Breast epithelium (tissue), 4 donors: ENCODE results near the gene GPR84. TPM values are rescaled to one million over a fixed set of nuclear protein-coding genes. Genes with fewer than 3 reads are reported as not detected.
"Not testable (repeated sequence)": the region's sequence is repeated elsewhere in the genome, so short reads cannot be mapped to it uniquely, and the experiment has no call there.

Source experiments
- DNase-seq, 2 donors: peaks; one replicate each; pipeline ENCODE4 v3.0.0-alpha.2; 2019; ENCODE audit warnings: low spot score in 2 of 2
- H3K27ac ChIP-seq, 2 donors: fragments of 200-600 bp; sonication (generic) in 1 of 2; one replicate each; pipeline ENCODE4 v1.5.1; 2016 to 2019; ENCODE audit warnings: mild to moderate bottlenecking in 1 of 2
- H3K27me3 ChIP-seq, 2 donors: fragments of 200-600 bp; sonication (generic) in 1 of 2; one replicate each; pipeline versions ENCODE4 v1.5.1 to v1.6.0; 2017 to 2019; ENCODE audit warnings: control low read depth in 1 of 2, mild to moderate bottlenecking in 1 of 2
- H3K36me3 ChIP-seq: fragments of 200-600 bp; one replicate; pipeline ENCODE4 v1.5.1; 2019
- H3K4me1 ChIP-seq, 2 donors: fragments of 200-600 bp; sonication (generic); one replicate each; pipeline ENCODE4 v1.5.1; 2016 to 2019; ENCODE audit warnings: control low read depth in 1 of 2
- H3K4me3 ChIP-seq, 3 donors: fragments of 200-600 bp; sonication (generic); 1 replicate in 2 of 3; 2 replicates in 1 of 3; pipeline ENCODE4 v1.5.1; 2016 to 2019; ENCODE audit warnings: mild to moderate bottlenecking in 3 of 3, moderate library complexity in 2 of 3
- H3K9me3 ChIP-seq, 2 donors: fragments of 200-600 bp; sonication (generic) in 1 of 2; one replicate each; pipeline ENCODE4 v1.5.1; 2016 to 2019; ENCODE audit warnings: control low read depth in 1 of 2
- POLR2A ChIP-seq: fragments of 450-650 bp; IDR thresholded peaks from one replicate; pipeline ENCODE4 v1.6.1; 2016; ENCODE audit warnings: antibody characterized with exemption, mild to moderate bottlenecking, moderate library complexity
- POLR2AphosphoS5 ChIP-seq, 3 donors: sonication (generic); formaldehyde crosslinking; IDR thresholded peaks; one replicate each; pipeline ENCODE4 v1.6.1; 2017; ENCODE audit warnings: antibody characterized with exemption in 3 of 3
- intact Hi-C: fragments of 100-400 bp; cut with DNase I; formaldehyde crosslinking; loops from one replicate; pipeline ENCODE4 v1.15.1; 2023; ENCODE audit warnings: low total_unique reads
- total RNA-seq, 3 donors: library from RNA; depleted of rRNA; stranded (reverse); fragments of >200 nt; gene quantifications; one replicate each; pipeline ENCODE4 v1.1.0, GENCODE V29; 2016
- TF ChIP-seq, protein P1 (sequence below), 3 donors: fragments of 450-650 bp; IDR thresholded peaks; one replicate each; pipeline ENCODE4 v1.5.1; 2016 to 2017; ENCODE audit warnings: antibody characterized with exemption in 3 of 3, mild to moderate bottlenecking in 3 of 3, moderate library complexity in 3 of 3

GPR84 gene
- total RNA-seq, 3 donors from 2014 or later, result 0.44 TPM; not detected in 2

DNA sequence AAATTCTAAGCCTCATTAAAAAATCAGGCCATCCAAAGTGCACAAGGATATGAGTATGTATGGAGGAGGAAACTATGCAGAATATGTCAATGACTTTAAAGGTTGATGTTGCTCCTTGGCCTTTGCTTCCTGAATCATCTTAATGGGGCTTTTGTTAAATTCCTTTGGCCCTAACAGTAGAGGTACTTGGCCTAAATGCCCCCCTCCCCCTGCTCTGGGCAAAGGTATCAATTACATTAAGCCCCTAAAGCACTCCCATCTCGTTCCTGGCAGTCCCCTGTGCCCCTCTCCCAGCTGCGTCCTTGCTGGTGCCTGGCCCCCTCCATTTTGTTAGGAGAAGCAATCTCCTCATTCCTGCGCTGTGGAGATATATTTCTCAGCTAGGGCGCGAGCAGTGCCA, 34.5 kb downstream of the GPR84 start:
- no peaks in the 10 kb centered on the region for H3K36me3 ChIP-seq
- no peak overlapping the region for H3K4me3 ChIP-seq
- H3K27ac ChIP-seq, result no peak overlapping the region
- DNase-seq, result no peak
- H3K27me3 ChIP-seq, result no peaks in the 10 kb centered on the region
- intact Hi-C loops, result no loop called here
- H3K4me1 ChIP-seq, result no peaks in the 10 kb centered on the region
- TF ChIP-seq POLR2AphosphoS5 (IDR thresholded peaks at IDR 0.05), result no peak
- TF ChIP-seq, protein P1, sequence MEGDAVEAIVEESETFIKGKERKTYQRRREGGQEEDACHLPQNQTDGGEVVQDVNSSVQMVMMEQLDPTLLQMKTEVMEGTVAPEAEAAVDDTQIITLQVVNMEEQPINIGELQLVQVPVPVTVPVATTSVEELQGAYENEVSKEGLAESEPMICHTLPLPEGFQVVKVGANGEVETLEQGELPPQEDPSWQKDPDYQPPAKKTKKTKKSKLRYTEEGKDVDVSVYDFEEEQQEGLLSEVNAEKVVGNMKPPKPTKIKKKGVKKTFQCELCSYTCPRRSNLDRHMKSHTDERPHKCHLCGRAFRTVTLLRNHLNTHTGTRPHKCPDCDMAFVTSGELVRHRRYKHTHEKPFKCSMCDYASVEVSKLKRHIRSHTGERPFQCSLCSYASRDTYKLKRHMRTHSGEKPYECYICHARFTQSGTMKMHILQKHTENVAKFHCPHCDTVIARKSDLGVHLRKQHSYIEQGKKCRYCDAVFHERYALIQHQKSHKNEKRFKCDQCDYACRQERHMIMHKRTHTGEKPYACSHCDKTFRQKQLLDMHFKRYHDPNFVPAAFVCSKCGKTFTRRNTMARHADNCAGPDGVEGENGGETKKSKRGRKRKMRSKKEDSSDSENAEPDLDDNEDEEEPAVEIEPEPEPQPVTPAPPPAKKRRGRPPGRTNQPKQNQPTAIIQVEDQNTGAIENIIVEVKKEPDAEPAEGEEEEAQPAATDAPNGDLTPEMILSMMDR (IDR thresholded peaks at IDR 0.05), result no peak
- no peak for TF ChIP-seq POLR2A
- H3K9me3 ChIP-seq, result no peaks in the 10 kb centered on the region

GRCh38 chr12:54328595-54329337, 35.5 kb downstream of the GPR84 start:
- no peak overlapping the region for H3K27ac ChIP-seq
- no peak for DNase-seq
- TF ChIP-seq POLR2AphosphoS5 (IDR thresholded peaks at IDR 0.05) (no peak), POLR2A (no peak)
- TF ChIP-seq, protein P1 (IDR thresholded peaks at IDR 0.05), result no peak
- no peaks in the 10 kb centered on the region for H3K27me3 ChIP-seq
- H3K4me1 ChIP-seq, result no peaks in the 10 kb centered on the region
- no peak overlapping the region for H3K4me3 ChIP-seq
- intact Hi-C loops, result no loop called here
- no peaks in the 10 kb centered on the region for H3K36me3 ChIP-seq
- H3K9me3 ChIP-seq, result no peaks in the 10 kb centered on the region

GRCh38 chr12:54325442-54326109, 38.7 kb downstream of the GPR84 start:
- H3K27me3 ChIP-seq, intact Hi-C loops, H3K4me1 ChIP-seq, H3K9me3 ChIP-seq, DNase-seq, H3K36me3 ChIP-seq: not testable (repeated sequence)
- peak overlapping the region; percentile 88 to 89 for H3K27ac ChIP-seq
- peak overlapping the region; percentile 59 to 84 (median 63) for H3K4me3 ChIP-seq

- H3K4me3 ChIP-seq, result peak within 1 kb of the TSS; percentile 59 to 84 (median 63)
- no peaks in the 10 kb centered on the region for H3K27me3 ChIP-seq
- peak; percentile 80 for TF ChIP-seq POLR2A
- TF ChIP-seq, protein P1 (IDR thresholded peaks at IDR 0.05), result peak; percentile 7 to 57 (median 53)
- peak; percentile 74 to 96 (median 88) for TF ChIP-seq POLR2AphosphoS5 (IDR thresholded peaks at IDR 0.05)
- peak within 1 kb of the TSS; percentile 88 to 89 for H3K27ac ChIP-seq
- H3K9me3 ChIP-seq, result no peaks in the 10 kb centered on the region
- peak; percentile 93 to 99 for DNase-seq
- no peaks in the 10 kb centered on the region for H3K4me1 ChIP-seq
- intact Hi-C loops, result no loop called here
- no peaks in the 10 kb centered on the region for H3K36me3 ChIP-seq
These were observed 39.5 kb downstream of the GPR84 start, which contains the start of gene COPZ1 for GRCh38 chr12:54324617-54325441. TSS of gene COPZ1 (plus strand) at chr12:54325131. CDS start at chr12:54325164, 33 bp downstream.

DNA sequence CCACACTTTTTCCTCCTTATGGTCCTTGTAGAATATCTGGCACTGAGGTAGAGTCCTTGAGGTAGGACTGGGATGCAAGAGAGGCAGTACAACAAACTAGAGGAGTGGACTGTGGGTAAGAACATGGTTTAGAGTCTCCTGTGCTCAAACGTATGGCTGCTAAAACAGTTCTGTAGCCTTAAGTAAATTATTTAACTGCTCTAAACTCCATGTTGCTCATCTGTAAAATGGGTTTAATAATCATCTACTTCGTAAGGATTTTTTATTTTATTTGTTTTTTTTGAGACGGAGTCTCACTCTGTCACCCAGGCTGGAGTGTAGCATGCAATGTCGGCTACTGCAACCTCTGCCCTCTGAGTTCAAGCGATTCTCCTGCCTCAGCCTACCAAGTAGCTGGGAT, 42.9 kb downstream of the GPR84 start:
- H3K9me3 ChIP-seq, result no peaks in the 10 kb centered on the region
- intact Hi-C loops, result no loop called here
- H3K4me1 ChIP-seq, result no peaks in the 10 kb centered on the region
- H3K4me3 ChIP-seq, result no peak overlapping the region
- H3K36me3 ChIP-seq, result no peaks in the 10 kb centered on the region
- no peaks in the 10 kb centered on the region for H3K27me3 ChIP-seq
- no peak overlapping the region for H3K27ac ChIP-seq
- DNase-seq, result no peak
- TF ChIP-seq POLR2AphosphoS5 (IDR thresholded peaks at IDR 0.05) (no peak), POLR2A (no peak)
- TF ChIP-seq, protein P1 (IDR thresholded peaks at IDR 0.05), result no peak

Other genes with a start within 250 kb of the GPR84 start
- gene SMUG1, start 175.5 kb downstream of the GPR84 start, total RNA-seq, result 10 to 100 TPM; 29.6 to 55.4 (median 46.4) TPM
- 10 to 100 TPM; 22.4 to 45.8 (median 31.8) TPM for gene CBX5, start 84.4 kb downstream of the GPR84 start, total RNA-seq
- 100 to 1,000 TPM; 387 to 571 (median 477) TPM for gene HNRNPA1, start 83.8 kb downstream of the GPR84 start, total RNA-seq
- under 1 TPM; 0.15 to 0.48 (median 0.33) TPM for gene NFE2, start 63.5 kb downstream of the GPR84 start, total RNA-seq
- gene COPZ1, start 39.4 kb downstream of the GPR84 start, total RNA-seq, result 100 to 1,000 TPM in 1 of 3 donors, 10 to 100 TPM in 2; 70.9 to 109 (median 90.1) TPM
- 10 to 100 TPM in 2 of 3 donors, 1 to 10 TPM in 1; 8.9 to 18.4 (median 10.5) TPM for gene ZNF385A, start 20.2 kb upstream of the GPR84 start, total RNA-seq
- 100 to 1,000 TPM in 1 of 3 donors, 10 to 100 TPM in 2; 30.4 to 135 (median 81.9) TPM for gene ITGA5, start 54.8 kb upstream of the GPR84 start, total RNA-seq
- gene GTSF1, start 109.1 kb upstream of the GPR84 start, total RNA-seq, result 1 to 10 TPM in 1 of 3 donors, under 1 TPM in 1, not detected in 1; 0.96 to 1.3 TPM
- 10 to 100 TPM; 12.5 to 40.5 (median 15.7) TPM for gene NCKAP1L, start 133.3 kb upstream of the GPR84 start, total RNA-seq
- 10 to 100 TPM in 2 of 3 donors, 1 to 10 TPM in 1; 6.3 to 34.7 (median 13.8) TPM for gene PDE1B, start 185.1 kb upstream of the GPR84 start, total RNA-seq
- gene PPP1R1A, start 224.2 kb upstream of the GPR84 start, total RNA-seq, result 100 to 1,000 TPM in 1 of 3 donors, 10 to 100 TPM in 2; 21.6 to 316 (median 29.7) TPM